ENCODE data around the gene PGLYRP3. TPM values are rescaled to one million over a fixed set of nuclear protein-coding genes. Genes with fewer than 3 reads are reported as not detected.

Gene PGLYRP3
- polyA plus RNA-seq, 1 donor from 2014 or later: not detected

- Histone ChIP-seq H3K4me3 (ENCODE audit: low read length) (no peak overlapping the region), H2AFZ (ENCODE audit: low read depth, low read length) (no peak overlapping the region), H3K9me2 (ENCODE audit: insufficient read depth, low read length) (no peaks in the 10 kb centered on the region), H3K9ac (ENCODE audit: low read length) (no peak overlapping the region), H3K9me3 (ENCODE audit: low read length) (no peaks in the 10 kb centered on the region), H3K27me3 (ENCODE audit: insufficient read depth, low read depth, low read length) (no peaks in the 10 kb centered on the region), H3K27ac (ENCODE audit: low read length) (no peak overlapping the region), H3K79me2 (replicated peaks; ENCODE audit: insufficient read depth, low read length) (no peaks in the 10 kb centered on the region), H4K20me1 (ENCODE audit: insufficient read depth) (no peaks in the 10 kb centered on the region), H3K4me2 (ENCODE audit: low read length) (no peak overlapping the region), H3F3A (ENCODE audit: insufficient read depth, low read length, poor library complexity, severe bottlenecking) (no peaks in the 10 kb centered on the region), H3K36me3 (ENCODE audit: insufficient read depth, low read length) (no peaks in the 10 kb centered on the region)
- TF ChIP-seq CTCF (IDR thresholded peaks at IDR 0.05; ENCODE audit: poor library complexity, severe bottlenecking): no peak
- TF ChIP-seq EP300 (conservative IDR thresholded peaks at IDR 0.05; ENCODE audit: poor library complexity, severe bottlenecking): no peak
- TF ChIP-seq SMC3 (conservative IDR thresholded peaks at IDR 0.05; ENCODE audit: poor library complexity): no peak
- TF ChIP-seq RAD21 (conservative IDR thresholded peaks at IDR 0.05): no peak
- no peak for TF ChIP-seq MXI1 (conservative IDR thresholded peaks at IDR 0.05; ENCODE audit: poor library complexity, severe bottlenecking)
- no peak for TF ChIP-seq REST (IDR thresholded peaks at IDR 0.05; ENCODE audit: borderline replicate concordance)
- no peak for TF ChIP-seq TAF1 (IDR thresholded peaks at IDR 0.05; ENCODE audit: low read depth)
- no peak for TF ChIP-seq EZH2 (IDR thresholded peaks at IDR 0.05; ENCODE audit: borderline replicate concordance, insufficient read depth, low read length, poor library complexity, severe bottlenecking)
- no peak for TF ChIP-seq POLR2AphosphoS5 (IDR thresholded peaks at IDR 0.05)
Observed at GRCh38 chr1:153250166-153250565, 62.6 kb downstream of the PGLYRP3 start.

- Histone ChIP-seq H3K79me2 (replicated peaks; ENCODE audit: insufficient read depth, low read length) (no peaks in the 10 kb centered on the region), H2AFZ (ENCODE audit: low read depth, low read length) (no peak overlapping the region), H3K27me3 (ENCODE audit: insufficient read depth, low read depth, low read length) (no peaks in the 10 kb centered on the region), H3K9me2 (ENCODE audit: insufficient read depth, low read length) (no peaks in the 10 kb centered on the region), H3F3A (ENCODE audit: insufficient read depth, low read length, poor library complexity, severe bottlenecking) (no peaks in the 10 kb centered on the region), H4K20me1 (ENCODE audit: insufficient read depth) (no peaks in the 10 kb centered on the region), H3K27ac (ENCODE audit: low read length) (no peak overlapping the region), H3K9me3 (ENCODE audit: low read length) (no peaks in the 10 kb centered on the region), H3K4me2 (ENCODE audit: low read length) (no peak overlapping the region), H3K36me3 (ENCODE audit: insufficient read depth, low read length) (no peaks in the 10 kb centered on the region), H3K4me3 (ENCODE audit: low read length) (no peak overlapping the region), H3K9ac (ENCODE audit: low read length) (no peak overlapping the region)
- TF ChIP-seq RAD21 (conservative IDR thresholded peaks at IDR 0.05) (no peak), CTCF (IDR thresholded peaks at IDR 0.05; ENCODE audit: poor library complexity, severe bottlenecking) (no peak), REST (IDR thresholded peaks at IDR 0.05; ENCODE audit: borderline replicate concordance) (no peak), POLR2AphosphoS5 (IDR thresholded peaks at IDR 0.05) (no peak), MXI1 (conservative IDR thresholded peaks at IDR 0.05; ENCODE audit: poor library complexity, severe bottlenecking) (no peak), SMC3 (conservative IDR thresholded peaks at IDR 0.05; ENCODE audit: poor library complexity) (no peak), TAF1 (IDR thresholded peaks at IDR 0.05; ENCODE audit: low read depth) (no peak), EP300 (conservative IDR thresholded peaks at IDR 0.05; ENCODE audit: poor library complexity, severe bottlenecking) (no peak), EZH2 (IDR thresholded peaks at IDR 0.05; ENCODE audit: borderline replicate concordance, insufficient read depth, low read length, poor library complexity, severe bottlenecking) (no peak)
Observed at GRCh38 chr1:153248176-153248879, 64.4 kb downstream of the PGLYRP3 start.
